ENCODE results near the gene SKP1. TPM values are rescaled to one million over a fixed set of nuclear protein-coding genes. Genes with fewer than 3 reads are reported as not detected.

The SKP1 gene
- polyA plus RNA-seq, 3 donors, result 182 to 787 (median 735) TPM

DNA sequence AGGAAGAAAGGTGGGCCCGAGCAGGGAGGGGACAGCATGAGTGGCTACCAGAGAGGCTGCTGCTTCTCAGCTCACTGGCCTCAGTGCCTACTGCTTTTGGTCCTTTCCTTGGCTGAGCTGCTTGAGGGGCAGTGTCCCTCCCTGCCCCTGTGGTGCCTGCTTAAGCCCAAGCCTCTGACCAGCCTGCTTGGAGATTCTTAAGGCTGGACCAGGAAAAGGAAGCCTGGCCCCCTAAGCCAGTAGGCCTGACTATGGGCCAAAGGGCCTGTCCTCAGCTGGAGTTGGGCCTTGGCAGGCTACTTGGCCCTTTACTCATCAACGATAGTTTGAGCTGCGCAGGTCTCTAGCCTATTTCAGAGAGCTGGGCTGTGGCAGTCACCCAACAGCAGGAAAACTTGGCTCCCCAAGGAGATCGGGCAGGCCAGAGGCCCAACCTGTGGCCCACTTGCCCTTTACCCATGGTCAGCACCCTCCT, 37.3 kb downstream of the SKP1 start:
- Mint-ChIP-seq H3K4me3 (no peak overlapping the region), H3K4me1 (peaks cover 11% of the 10 kb centered on the region), H3K27me3 (ENCODE audit: low read depth in 3 of 3) (peaks cover 0 to 2% (median 2%) of the 10 kb centered on the region in 3 donors), H3K36me3 (peaks cover 28 to 44% of the 10 kb centered on the region in 2 donors), H3K9me3 (peaks cover 0 to 2% (median 0%) of the 10 kb centered on the region in 7 donors), H3K27ac (no peak overlapping the region)
- Histone ChIP-seq H2AFZ (ENCODE audit: insufficient read depth, low read depth, low read length, poor library complexity, severe bottlenecking) (no peak overlapping the region), H3K79me2 (ENCODE audit: insufficient read depth, low read length) (no peaks in the 10 kb centered on the region), H4K20me1 (ENCODE audit: insufficient read depth, low read length) (peaks cover 53% of the 10 kb centered on the region), H3K4me2 (replicated peaks; ENCODE audit: extremely low read depth, low read length, poor library complexity, severe bottlenecking) (no peak overlapping the region), H3K4me1 (ENCODE audit: control insufficient read depth in 1 of 2, insufficient read depth in 2 of 2, low read length in 2 of 2) (peaks cover 3 to 5% of the 10 kb centered on the region in 2 donors), H3K36me3 (replicated peaks in 1 of 2; ENCODE audit: control insufficient read depth in 1 of 2, insufficient read depth in 2 of 2, low read length in 2 of 2) (peaks cover 18 to 58% of the 10 kb centered on the region in 2 donors), H3K27me3 (ENCODE audit: control insufficient read depth in 2 of 2, insufficient read depth in 2 of 2, low read length in 2 of 2) (no peaks in the 10 kb centered on the region), H3K4me3 (replicated peaks in 1 of 3; ENCODE audit: low read depth in 2 of 3, low read length in 3 of 3) (no peak overlapping the region), H3K9ac (ENCODE audit: insufficient read depth, low read length, poor library complexity, severe bottlenecking) (no peak overlapping the region), H3K27ac (ENCODE audit: low read depth in 1 of 2, low read length in 2 of 2) (no peak overlapping the region), H3K9me3 (replicated peaks in 1 of 2; ENCODE audit: control insufficient read depth in 1 of 2, insufficient read depth in 1 of 2, low read length in 2 of 2) (no peaks in the 10 kb centered on the region)
- TF ChIP-seq CTCF (IDR thresholded peaks at IDR 0.05), result no peak
- intact Hi-C loops (cut with micrococcal nuclease), result no loop called here
- 95% methylated on average over 4 of the region's 4 CpGs for WGBS (ENCODE audit: insufficient coverage)
- DNase-seq, result no peak

DNA sequence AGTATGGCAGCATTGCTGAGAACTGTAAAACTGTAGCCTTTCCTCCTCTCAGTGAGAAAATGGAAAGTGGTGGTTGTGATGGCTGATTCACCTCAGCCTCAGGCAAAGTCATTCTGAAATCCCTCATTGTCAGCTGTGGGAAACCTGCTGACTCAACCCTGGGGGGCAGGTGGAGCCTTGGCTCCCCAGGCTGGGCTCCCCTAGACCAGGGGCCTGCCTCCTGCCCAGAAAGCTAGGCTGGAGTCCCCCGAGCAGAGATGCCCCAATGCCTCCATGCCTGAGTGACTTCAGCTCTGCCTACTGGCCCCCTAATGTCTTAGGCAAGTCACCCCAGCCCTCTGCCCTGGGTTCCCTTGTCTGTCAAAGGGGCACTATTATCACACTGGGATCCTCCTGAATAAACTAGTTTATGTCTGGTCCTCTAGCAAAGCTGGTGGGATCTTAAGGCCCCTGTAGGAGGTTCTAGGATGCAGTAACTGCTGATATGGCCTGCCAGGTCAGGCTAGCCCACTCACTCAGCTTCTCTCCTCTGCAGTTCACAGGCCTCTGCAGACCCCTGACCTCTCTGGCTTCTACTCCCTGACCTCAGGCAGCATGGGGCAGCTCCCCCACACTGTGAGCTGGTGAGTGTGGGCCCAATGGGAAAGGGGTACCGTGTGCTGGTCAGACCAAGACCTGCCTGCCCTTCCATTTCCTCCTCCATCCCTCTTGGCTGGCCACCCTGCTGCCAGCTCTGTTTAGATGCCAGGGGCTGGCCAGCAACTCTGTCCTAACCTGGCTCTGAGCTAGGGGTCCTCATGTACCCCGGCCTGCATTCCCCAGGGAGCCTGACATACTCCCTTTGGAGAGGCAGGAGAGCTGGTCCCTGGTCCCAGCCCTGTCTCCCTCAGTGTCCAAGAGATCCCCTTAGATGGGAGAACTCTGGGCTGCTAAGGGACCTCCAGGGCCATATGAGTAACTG, 38.1 kb downstream of the SKP1 start:
- no peak for TF ChIP-seq CTCF (IDR thresholded peaks at IDR 0.05)
- Histone ChIP-seq H3K27ac (ENCODE audit: low read depth in 1 of 2, low read length in 2 of 2) (no peak overlapping the region), H3K36me3 (replicated peaks in 1 of 2; ENCODE audit: control insufficient read depth in 1 of 2, insufficient read depth in 2 of 2, low read length in 2 of 2) (peaks cover 11 to 58% of the 10 kb centered on the region in 2 donors), H3K9me3 (replicated peaks in 1 of 2; ENCODE audit: control insufficient read depth in 1 of 2, insufficient read depth in 1 of 2, low read length in 2 of 2) (no peaks in the 10 kb centered on the region), H3K4me2 (replicated peaks; ENCODE audit: extremely low read depth, low read length, poor library complexity, severe bottlenecking) (no peak overlapping the region), H3K27me3 (ENCODE audit: control insufficient read depth in 2 of 2, insufficient read depth in 2 of 2, low read length in 2 of 2) (no peaks in the 10 kb centered on the region), H3K79me2 (ENCODE audit: insufficient read depth, low read length) (no peaks in the 10 kb centered on the region), H2AFZ (ENCODE audit: insufficient read depth, low read depth, low read length, poor library complexity, severe bottlenecking) (no peak overlapping the region), H3K4me3 (replicated peaks in 1 of 3; ENCODE audit: low read depth in 2 of 3, low read length in 3 of 3) (no peak overlapping the region), H3K9ac (ENCODE audit: insufficient read depth, low read length, poor library complexity, severe bottlenecking) (no peak overlapping the region), H4K20me1 (ENCODE audit: insufficient read depth, low read length) (peaks cover 51% of the 10 kb centered on the region), H3K4me1 (ENCODE audit: control insufficient read depth in 1 of 2, insufficient read depth in 2 of 2, low read length in 2 of 2) (peaks cover 3 to 5% of the 10 kb centered on the region in 2 donors)
- no peak for DNase-seq
- Mint-ChIP-seq H3K36me3 (peaks cover 28 to 40% of the 10 kb centered on the region in 2 donors), H3K4me3 (no peak overlapping the region), H3K9me3 (peaks cover 0 to 2% (median 0%) of the 10 kb centered on the region in 7 donors), H3K27ac (peak overlapping the region in 1 of 7 donors; percentile 42), H3K4me1 (peaks cover 11% of the 10 kb centered on the region), H3K27me3 (ENCODE audit: low read depth in 3 of 3) (peaks cover 0 to 2% (median 2%) of the 10 kb centered on the region in 3 donors)
- intact Hi-C loops (cut with micrococcal nuclease), result no loop called here
- WGBS (ENCODE audit: insufficient coverage), result 95% methylated on average over 3 of the region's 3 CpGs

Data from CD14-positive monocyte (primary cell).